Measurements from ENCODE around the gene HOGA1.
"Not testable (repeated sequence)": the region's sequence is repeated elsewhere in the genome, so short reads cannot be mapped to it uniquely, and the experiment has no call there.

HOGA1 gene

DNA sequence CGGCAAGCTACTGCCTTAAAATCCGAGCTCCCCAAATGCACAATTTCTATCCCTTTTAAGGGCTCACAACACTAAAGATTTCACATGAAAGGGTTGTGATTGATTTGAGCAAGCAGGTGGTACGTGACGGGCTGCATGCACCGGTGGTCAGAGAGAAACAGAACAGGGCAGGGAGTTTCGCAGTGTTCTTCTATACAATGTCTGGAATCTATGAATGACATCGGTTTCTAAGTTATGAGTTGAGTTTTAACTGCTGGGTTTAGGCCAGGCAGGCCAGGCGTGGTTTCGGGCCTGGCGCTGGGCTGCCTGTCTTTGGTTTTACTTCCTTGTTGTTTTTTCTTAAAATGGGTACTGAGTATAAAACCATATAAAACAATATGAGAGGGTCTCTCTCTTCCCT is 28.6 kb upstream of the HOGA1 start:
- not testable (repeated sequence) for DNase-seq

DNA sequence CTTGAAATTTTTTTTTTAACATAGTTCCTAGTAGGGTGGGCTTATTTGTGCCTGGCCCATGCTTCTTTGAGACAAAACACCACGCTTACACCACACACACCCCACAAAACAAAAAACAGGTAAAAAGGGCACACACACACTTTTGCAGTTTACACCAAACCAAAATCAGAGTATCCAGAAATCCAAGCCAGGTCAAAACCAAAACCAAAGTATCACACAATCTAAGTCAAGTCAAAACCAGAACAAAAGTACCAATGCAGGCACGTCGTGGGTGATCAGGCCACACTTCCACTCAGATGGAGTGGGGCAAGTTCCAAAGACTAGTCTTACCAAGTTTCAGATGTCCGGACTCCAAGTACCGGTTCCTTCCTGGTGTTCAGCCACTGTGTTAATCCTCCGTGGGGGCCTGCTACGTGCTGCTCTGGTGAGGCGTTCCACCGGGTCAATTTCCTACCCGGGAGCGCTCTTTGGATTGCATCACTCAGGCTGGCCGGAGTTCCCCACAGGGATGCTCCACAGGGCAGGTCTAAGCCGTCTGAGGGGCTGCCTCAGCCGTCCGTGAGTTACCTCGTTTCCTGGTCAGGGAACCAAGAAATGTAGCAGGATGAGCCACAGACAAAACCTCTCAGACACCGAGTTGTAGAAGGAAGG is 23.3 kb upstream of the HOGA1 start:
- DNase-seq: peak; percentile 75

DNA sequence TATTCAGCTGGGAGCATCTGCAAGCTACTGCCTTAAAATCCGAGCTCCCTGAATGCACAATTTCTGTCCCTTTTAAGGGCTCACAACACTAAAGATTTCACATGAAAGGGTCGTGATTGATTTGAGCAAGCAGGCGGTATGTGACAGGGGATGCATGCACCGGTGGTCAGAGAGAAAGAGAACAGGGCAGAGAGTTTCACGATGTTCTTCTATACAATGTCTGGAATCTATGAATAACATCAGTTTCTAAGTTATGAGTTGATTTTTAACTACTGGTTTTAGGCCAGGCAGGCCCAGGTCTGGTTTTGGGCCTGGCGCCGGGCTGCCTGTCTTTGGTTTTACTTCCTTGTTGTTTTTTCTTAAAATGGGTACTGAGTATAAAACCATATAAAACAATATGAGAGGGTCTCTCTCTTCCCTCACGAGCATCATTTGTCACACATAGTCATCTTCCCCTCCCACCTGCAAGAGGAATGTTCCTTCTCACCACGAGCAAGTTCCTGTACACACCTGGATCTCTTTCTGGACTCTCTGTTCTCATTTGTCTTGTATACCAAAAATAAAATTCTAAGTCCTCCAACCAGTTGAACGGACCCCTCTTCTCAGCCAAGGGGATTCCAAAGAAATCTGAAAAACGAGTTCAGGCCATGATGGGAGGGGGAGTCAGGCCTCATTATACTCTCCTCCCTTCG is 22.7 kb upstream of the HOGA1 start:
- not testable (repeated sequence) for DNase-seq

DNA sequence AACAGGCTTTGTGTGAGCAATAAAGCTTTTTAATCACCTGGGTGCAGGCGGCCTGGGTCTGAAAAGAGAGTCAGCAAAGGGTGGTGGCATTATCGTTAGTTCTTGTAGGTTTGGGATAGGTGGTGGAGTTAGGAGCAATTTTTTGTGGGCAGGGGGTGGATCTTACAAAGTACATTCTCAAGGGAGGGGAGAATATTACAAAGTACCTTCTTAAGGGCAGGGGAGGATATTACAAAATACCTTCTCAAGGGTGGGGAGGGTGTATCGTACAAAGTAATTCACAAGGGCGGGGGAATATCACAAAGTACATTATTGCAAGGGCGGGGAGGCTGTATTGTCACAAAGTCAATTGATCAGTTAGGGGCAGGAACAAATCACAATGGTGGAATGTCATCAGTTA is 21.9 kb upstream of the HOGA1 start:
- DNase-seq: not testable (repeated sequence)

DNA sequence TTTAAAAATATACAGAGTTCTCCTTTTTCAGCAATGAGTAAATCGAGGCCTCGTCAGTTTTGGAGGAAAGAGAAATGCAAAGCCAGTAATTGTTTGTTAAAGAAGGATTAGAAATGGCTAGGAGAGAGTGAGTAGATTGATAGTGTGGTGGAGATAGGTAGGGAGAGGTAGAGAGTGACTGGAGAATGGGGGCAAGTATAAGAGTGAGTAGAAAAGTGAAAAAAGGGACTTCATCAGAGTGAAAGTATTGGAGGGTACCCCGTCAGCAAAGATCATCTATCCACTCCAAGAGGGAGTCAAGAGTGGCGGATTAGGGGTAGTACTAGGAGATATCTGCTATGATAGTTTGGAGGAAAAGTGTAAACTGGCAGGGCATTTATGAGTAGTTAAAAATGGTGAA is 20.9 kb upstream of the HOGA1 start:
- DNase-seq: no peak

DNA sequence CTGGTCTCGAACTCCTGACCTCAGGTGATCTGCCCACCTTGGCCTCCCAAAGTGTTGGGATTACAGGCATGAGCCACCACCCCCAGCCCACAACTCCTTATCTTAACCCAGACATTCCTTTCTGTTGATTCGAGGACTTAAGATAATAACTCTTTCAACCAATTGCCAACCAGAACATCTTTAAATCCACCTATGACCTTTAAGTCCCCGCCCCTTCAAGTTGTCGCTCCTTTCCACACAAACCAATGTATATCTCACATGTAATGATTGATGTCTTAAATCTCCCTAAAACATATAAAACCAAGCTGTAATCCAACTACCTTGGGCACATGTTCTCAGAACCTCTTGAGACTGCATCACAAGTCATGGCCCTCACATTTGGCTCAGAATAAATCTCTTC is 19.4 kb upstream of the HOGA1 start:
- peak; percentile 44 for DNase-seq

DNA sequence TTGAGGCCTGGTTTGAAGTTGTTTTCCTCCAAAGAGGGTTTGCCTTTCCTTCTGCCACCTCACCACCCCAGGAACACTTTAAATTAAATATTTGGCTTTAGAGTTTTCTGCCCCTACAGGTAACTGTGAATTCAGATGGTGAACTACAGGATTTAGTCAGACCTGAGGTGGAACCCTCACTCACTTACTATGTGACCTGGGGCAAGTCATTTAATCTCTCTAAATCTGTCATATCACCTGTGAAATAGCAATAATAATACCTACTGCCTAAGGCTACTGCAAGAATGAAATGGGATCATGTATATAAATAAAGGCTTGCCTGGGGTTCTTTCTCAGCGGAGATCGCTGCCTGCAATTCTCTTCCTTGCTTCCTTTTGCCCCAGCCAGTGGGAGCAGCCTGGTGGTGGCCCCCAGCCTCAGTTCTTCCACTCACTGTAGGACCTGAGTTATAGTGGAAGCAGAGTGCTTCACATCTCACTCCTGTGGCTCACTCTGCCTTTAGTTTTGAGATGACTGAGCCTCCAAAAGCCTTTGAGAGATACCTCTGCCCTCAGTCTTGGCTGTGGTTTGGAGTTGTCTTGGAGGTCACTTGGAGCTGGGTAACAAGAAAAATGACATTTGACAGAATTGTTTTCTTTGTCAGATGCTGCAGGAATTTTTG is 17.7 kb upstream of the HOGA1 start:
- DNase-seq: no peak

DNA sequence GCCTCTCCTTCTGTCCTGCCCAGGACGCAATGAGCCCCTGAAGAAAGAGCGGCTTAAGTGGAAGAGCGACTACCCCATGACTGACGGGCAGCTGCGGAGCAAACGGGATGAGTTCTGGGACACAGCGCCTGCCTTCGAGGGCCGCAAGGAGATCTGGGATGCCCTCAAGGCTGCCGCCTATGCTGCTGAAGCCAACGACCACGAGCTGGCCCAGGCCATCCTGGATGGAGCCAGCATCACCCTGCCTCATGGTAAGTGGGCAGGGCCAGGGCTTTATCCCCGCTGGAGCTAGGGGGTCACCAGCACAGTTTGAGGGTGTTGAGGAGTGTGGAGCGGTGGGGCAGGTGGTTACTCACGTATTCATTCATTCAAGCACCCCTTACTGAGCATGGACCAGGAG is 16.3 kb upstream of the HOGA1 start:
- no peak for DNase-seq

DNA sequence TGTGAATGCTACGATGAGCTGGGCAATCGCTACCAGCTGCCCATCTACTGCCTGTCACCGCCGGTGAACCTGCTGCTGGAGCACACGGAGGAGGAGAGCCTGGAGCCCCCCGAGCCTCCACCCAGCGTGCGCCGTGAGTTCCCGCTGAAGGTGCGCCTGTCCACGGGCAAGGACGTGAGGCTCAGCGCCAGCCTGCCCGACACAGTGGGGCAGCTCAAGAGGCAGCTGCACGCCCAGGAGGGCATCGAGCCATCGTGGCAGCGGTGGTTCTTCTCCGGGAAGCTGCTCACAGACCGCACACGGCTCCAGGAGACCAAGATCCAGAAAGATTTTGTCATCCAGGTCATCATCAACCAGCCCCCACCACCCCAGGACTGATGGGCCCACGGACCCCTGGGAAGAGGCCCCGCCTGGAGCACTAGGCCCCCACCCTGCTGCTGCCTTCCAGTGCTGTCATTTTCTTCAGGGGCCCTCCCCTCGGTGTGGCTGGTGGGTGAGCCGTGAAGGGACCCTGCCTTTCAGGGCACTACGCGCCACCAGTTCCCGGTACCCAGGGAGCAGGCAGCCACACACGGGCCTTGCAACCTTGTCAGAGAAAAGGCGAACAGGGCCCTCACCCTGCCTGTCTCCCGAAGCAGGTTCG is 13.9 kb upstream of the HOGA1 start:
- no peak for DNase-seq

DNA sequence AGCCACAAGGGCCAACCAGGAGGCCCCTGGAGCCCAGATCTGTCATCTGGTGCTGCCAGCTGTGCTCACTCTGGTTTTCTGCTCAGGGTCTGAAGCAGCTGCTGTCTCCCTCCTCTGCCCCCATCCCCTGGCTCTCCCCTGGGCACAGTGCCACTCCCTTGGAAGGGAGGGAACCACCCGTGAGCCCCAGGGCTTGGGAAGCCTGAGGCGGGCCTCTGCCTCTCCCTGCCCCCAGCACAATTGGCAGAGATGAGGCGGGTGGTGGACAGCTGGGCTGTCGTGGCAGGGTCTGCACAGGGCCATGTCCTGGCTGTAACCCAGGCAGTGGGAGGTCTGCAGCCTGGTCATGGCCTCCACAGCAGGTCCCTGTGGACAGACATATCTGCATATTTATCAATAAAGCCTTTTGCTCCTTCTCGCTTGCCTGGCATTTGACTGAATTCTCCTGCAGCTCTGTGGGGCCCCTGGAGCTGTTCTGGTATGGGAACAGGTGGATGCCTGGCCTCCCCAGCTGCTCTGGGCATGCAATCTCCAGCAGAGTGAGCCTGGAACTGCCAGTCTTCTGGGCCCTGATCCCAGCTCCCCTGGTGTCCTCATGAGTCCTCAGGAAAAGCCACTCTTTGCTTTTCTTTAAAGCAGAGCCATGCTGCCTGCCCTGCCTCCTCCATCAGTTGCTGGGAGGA is 13.3 kb upstream of the HOGA1 start:
- no peak for DNase-seq

DNA sequence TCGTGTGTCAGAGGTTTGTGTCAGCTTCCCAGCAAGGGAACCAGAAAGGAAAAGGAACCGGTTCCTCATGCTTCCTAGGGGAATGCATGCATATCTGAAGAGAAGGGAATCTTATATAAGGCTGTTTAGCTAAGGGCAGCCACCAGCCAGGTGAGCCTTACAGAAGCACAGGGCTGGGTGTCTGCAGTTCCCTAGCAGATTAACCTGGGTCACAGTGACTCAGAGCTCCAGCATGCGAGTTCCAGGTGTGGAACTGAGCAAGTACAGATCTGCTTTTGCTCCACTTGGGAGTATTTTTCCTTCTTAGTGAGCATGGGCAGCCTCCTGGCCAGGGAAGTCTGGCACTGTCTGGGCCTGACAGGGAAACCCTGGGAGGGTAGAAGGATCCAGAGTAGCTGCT is 12.6 kb upstream of the HOGA1 start:
- no peak for DNase-seq

DNA sequence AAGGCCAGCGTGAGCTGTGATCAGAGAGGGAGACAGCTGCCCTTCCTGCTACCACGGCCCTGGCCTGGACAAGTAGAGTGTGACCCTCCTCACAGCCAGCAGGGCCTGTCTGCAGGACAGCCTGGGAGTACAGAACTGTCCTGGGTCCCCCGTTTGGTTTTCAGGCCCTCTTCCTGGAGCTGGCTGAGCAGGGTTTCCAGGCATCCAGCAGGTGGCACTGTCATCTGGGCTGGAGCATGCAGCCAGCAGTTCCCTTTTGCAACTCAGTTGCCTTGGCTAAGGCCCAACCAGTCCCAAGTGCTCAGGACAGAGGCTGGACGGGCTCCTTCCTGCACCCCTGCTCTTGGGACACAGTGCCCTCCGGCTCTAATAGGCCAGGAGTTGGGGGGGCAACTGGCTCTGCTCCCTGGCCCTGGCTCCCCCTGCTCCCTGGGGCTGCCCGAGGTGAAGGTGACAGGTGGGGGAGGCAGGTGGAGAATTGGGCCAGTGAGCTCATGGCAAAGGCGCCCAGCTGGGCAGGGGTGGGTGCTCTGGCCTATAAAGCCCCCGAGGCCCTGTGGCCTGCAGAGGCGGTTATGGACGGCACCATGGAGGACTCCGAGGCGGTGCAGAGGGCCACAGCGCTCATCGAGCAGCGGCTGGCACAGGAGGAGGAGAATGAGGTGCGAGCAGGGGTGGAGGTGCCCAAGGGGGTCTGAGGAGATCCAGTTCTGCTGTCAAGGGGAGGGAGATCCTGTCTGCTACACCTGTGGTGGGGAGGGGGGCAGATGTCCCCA is 11.8 kb upstream of the HOGA1 start, which contains the start of gene ANKRD2:
Gene ANKRD2, plus strand, starts transcription at position 566 of the 776 bp plus-strand sequence. Its CDS starts 10 bp downstream, at position 576.
- DNase-seq: peak; percentile 63

DNA sequence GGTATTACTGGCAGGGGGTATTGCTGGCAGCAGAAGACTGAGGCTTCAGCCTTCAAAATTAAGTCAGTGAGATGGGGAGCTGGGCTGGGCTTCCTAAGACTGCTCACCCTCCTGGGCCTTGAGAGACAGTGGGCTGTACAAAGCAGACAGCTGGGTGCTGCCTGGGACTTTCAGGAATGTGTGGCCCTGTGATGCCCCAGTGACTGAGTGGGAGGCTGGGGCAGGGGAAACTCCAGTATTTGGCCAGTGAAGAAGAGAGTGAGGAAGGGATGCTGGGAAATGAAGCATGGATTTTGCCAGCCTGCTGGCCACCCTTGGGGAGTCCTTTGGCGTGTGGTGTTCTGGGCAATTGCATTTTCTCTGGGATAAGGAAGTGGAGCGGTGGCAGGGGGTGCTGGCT is 11.2 kb upstream of the HOGA1 start:
- peak; percentile 86 for DNase-seq

DNA sequence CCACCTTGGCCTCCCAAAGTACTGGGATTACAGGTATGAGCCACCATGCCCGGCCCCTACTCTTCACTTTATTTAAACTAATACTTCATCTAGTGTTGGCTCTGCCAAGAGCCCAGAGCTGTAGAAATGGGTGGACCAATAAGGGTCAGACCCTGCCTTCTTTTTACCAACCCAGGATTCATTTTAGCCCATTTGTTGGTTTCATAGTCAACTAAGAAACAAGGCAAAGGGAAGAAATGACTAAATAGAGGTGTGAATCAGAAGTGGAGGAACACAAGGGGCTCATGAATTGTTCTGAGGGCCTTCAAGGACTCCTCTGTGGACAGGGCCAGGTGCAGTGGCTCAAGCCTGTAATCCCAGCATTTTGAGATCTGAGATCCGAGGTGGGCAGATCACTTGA is 10.5 kb upstream of the HOGA1 start:
- no peak for DNase-seq

DNA sequence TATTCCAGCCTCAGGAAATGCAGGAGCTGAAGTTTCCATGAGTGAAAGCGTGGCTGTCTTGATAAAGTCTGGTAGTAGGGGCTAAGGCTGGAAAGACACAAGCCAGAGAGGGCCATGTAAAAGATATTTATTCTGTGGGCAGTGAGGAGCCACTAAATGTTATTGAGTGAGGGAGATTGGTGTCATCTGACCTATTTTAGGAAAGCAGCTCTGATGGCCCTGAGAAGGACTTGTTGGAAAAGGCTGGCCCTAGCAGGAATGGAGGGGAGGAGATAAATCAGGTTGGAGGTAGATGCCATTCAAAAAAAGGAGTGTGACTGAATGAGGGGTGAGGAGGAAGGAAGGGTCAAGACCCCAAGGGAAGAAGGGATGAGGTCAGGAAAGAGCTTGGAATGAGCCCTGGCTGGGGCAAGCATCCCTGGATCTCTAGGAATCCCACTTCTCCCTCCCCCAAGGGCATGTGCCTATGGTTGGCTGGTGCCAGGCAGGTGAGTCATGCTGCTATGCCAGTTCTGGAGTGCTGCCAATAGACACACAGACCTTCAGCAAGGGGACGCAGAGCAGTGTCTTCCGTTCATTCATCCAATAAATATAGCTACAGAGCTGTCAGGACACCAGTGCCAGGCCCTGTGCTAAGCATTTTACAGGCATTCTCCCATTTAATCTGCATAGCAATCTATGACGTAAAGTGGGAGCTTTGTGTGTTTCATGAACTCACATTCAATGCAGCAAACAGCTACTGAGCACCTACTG is 9.6 kb upstream of the HOGA1 start:
- peak; percentile 100 for DNase-seq

DNA sequence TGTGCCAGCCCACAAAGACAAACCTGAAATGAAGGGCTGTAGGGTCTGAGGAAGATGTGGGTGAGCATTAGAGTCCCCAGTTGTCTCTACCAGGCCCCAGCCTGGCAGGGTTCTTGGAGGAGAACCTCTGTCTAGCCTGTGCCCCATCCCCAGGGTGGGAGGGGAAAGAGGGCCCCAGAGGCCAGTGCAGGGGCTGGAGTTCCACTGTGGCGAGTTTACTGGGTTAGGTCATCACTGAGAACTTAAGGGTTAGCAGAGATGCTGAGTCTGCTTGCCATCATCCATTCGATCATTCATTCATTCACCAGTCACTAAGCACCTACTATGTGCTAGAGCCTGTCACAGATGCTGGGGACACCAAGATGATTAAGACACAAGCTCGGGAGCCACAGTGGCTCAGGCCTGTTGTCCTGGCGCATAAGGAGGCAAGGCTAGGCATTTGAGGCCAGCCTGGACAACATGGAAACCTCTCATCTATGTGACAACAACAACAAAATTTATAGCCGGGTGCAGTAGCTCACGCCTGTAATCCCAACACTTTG is 9.0 kb upstream of the HOGA1 start:
- peak; percentile 63 for DNase-seq

DNA sequence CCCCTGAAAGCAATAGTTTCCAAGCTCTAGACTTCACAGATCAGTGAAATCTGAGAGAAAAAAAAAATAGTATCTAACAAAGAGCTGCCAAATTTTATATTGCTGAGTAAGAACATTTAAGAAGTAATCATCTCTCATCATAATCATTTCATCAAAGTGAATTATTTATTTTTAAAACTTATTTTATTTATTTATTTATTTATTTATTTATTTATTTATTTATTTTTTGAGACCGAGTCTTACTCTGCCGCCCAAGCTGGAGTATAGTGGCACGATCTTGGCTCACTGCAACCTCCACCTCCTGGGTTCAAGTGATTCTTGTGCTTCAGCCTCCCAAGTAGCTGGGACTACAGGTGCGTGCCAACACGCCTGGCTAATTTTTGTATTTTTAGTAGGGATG is 7.7 kb upstream of the HOGA1 start:
- DNase-seq: not testable (repeated sequence)

DNA sequence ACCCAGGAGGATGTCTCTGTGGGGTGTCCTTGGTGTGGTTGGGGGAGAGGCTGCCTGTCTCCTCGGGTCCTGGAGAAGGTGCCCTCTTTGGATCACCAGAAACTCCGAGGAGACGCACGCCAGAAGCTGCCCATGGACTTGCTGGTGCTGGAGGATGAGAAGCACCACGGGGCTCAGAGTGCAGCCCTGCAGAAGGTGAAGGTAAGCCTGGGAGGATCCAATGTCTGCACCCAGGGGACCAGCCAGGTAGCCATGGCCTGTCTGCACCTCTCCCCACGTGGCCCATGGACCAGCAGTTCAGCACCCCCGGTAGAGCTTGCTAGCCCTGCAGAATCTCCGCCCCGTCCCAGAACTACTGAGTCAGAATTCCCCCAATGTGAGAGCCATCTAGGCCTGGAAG is 6.5 kb upstream of the HOGA1 start:
- no peak for DNase-seq

DNA sequence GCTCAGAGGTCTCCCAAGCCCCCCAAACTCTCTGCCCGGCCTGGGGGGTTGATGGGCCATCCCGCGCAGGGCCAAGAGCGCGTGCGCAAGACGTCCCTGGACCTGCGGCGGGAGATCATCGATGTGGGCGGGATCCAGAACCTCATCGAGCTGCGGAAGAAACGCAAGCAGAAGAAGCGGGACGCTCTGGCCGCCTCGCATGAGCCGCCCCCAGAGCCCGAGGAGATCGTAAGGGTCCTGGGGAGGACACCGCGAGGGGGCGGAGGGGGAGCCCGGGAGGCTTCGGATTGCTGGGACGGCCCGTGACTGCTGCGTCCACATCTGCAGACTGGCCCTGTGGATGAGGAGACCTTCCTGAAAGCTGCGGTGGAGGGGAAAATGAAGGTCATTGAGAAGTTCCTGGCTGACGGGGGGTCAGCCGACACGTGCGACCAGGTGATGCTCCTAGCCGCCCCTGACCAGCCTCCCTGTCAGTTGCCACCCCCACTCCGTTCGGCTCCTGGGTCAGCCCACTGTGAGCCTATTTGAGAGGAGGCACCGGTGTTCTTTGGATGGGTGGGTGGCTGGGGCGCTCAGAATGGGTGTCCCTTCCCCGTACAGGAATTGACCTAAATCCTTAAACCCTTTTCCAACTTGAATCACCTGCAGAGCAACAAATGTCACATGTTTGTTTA is 5.9 kb upstream of the HOGA1 start:
- no peak for DNase-seq

All from kidney glomerular epithelial cell (primary cell).